Breast epithelium (tissue), 3 donors: Measurements from ENCODE around the gene MBTPS1.

Source experiments
- CTCF ChIP-seq, 3 donors: fragments of 450-650 bp; IDR thresholded peaks; one replicate each; pipeline ENCODE4 v1.5.1; 2016 to 2017; ENCODE audit warnings: antibody characterized with exemption in 3 of 3, mild to moderate bottlenecking in 3 of 3, moderate library complexity in 3 of 3
- POLR2A ChIP-seq: fragments of 450-650 bp; IDR thresholded peaks from one replicate; pipeline ENCODE4 v1.6.1; 2016; ENCODE audit warnings: antibody characterized with exemption, mild to moderate bottlenecking, moderate library complexity
- POLR2AphosphoS5 ChIP-seq, 3 donors: sonication (generic); formaldehyde crosslinking; IDR thresholded peaks; one replicate each; pipeline ENCODE4 v1.6.1; 2017; ENCODE audit warnings: antibody characterized with exemption in 3 of 3

DNA sequence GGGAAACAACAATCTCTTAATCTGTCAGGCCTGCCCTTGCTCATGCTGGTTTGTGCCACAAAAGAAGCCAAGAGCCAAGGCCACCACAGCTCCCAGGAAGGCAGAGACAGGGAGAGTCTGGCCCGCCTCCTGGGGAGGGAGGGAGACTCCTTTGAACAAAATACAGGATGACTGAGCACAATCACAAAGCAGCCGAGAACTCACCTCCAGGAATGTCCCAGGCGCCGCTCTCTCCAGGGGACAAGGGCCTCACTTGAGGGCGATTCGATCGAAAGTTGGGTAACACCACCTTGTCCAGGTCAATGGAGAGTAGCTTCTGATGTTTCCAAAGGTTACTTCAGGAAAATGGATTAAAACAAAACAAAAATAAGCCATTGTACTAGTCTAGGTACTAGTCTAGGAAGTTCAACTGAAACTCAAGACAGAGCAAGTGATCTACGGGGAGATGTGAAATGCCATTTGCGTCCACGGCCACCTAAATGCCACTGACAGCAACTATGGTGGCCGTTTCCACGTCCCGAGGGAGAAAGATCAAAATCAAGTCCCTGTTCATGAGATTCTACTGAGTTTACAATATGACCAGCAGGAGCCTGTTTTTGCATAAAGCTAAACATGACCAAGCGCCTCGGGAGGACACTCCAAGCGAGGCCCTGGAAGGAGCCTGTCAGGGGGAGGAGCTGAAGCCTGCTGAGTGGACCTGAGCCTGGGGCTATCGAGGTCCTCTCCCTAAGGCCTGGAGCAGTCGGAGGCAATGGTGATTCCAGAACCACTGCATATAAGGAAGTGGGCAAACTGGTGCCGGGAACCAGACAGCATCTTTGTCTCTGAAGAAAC is 60.7 kb downstream of the MBTPS1 start:
- TF ChIP-seq CTCF (IDR thresholded peaks at IDR 0.05) (no peak), POLR2A (no peak), POLR2AphosphoS5 (IDR thresholded peaks at IDR 0.05) (no peak)
